SU-DHL-6 (cell line): ENCODE measurements around the gene C6orf132.

Experiments
- H2AFZ ChIP-seq: fragments of 200-600 bp; sonication (generic); 2 replicates; pipeline ENCODE4 v1.6.1; 2014; ENCODE audit warnings: low read depth, mild to moderate bottlenecking, moderate library complexity, mixed read lengths, antibody characterized with exemption, low read length; ENCODE audit not compliant: severe bottlenecking
- H3F3A ChIP-seq: fragments of 200-600 bp; shearing (Covaris generic); 2 replicates; pipeline ENCODE4 v1.6.0; 2016; ENCODE audit warnings: antibody characterized with exemption, mild to moderate bottlenecking; ENCODE audit not compliant: insufficient read depth
- H3K27ac ChIP-seq: fragments of 200-600 bp; sonication (generic); 2 replicates; pipeline ENCODE4 v1.5.1; 2016; ENCODE audit warnings: low read depth, mild to moderate bottlenecking, low read length, moderate library complexity, mixed read lengths
- H3K27me3 ChIP-seq: fragments of 200-600 bp; sonication (generic), shearing (Covaris generic); 2 replicates; pipeline ENCODE4 v1.6.0; 2014; ENCODE audit warnings: mild to moderate bottlenecking, low read length
- H3K36me3 ChIP-seq: fragments of 200-600 bp; sonication (generic); 2 replicates; pipeline ENCODE4 v1.6.1; 2014; ENCODE audit warnings: mild to moderate bottlenecking, low read length, mixed read lengths
- H3K4me2 ChIP-seq: fragments of 300-600, 200-600 bp; shearing (Covaris generic), sonication (generic); 2 replicates; pipeline ENCODE4 v1.6.0; 2014; ENCODE audit warnings: low read length, low read depth, mild to moderate bottlenecking; ENCODE audit not compliant: poor library complexity, severe bottlenecking
- H3K4me3 ChIP-seq: fragments of 200-600 bp; sonication (generic); 2 replicates; pipeline ENCODE4 v1.5.1; 2014; ENCODE audit warnings: antibody characterized with exemption, low read length, mild to moderate bottlenecking, mixed read lengths; ENCODE audit not compliant: insufficient read depth, poor library complexity, severe bottlenecking
- H3K79me2 ChIP-seq: fragments of 200-600 bp; sonication (generic); 2 replicates; pipeline ENCODE4 v1.6.1; 2014; ENCODE audit warnings: mild to moderate bottlenecking, low read length, moderate library complexity; ENCODE audit not compliant: insufficient read depth
- H3K9ac ChIP-seq: fragments of 200-600 bp; sonication (generic); 2 replicates; pipeline ENCODE4 v1.7.0; 2014; ENCODE audit warnings: mild to moderate bottlenecking, low read length
- H3K9me2 ChIP-seq: fragments of 200-600 bp; sonication (generic); replicated peaks from 2 replicates; pipeline ENCODE4 v1.6.1; 2014; ENCODE audit warnings: low read length; ENCODE audit not compliant: insufficient read depth
- H3K9me3 ChIP-seq: fragments of 200-600 bp; sonication (generic); 2 replicates; pipeline ENCODE4 v1.6.1; 2014; ENCODE audit warnings: low read length, mixed read lengths; ENCODE audit not compliant: insufficient read depth
- H4K20me1 ChIP-seq: fragments of 200-600 bp; sonication (generic); 2 replicates; pipeline ENCODE4 v1.6.1; 2014; ENCODE audit warnings: low read depth, mild to moderate bottlenecking, antibody characterized with exemption, low read length, moderate library complexity, mixed read lengths
- CTCF ChIP-seq: fragments of 200-600 bp; sonication (generic); IDR thresholded peaks from one replicate; pipeline ENCODE4 v1.5.1; 2017; ENCODE audit warnings: antibody characterized with exemption, mild to moderate bottlenecking, low read length, moderate library complexity; ENCODE audit not compliant: insufficient read depth, poor library complexity, severe bottlenecking
- EZH2phosphoT487 ChIP-seq: fragments of 200-600 bp; sonication (generic), shearing (Covaris generic); conservative IDR thresholded peaks from 2 replicates; pipeline ENCODE4 v1.6.1; 2018; ENCODE audit warnings: mild to moderate bottlenecking, antibody characterized with exemption, low read length, moderate library complexity, mixed read lengths

C6orf132 gene

GRCh38 chr6:42168650-42169049, 26.2 kb upstream of the C6orf132 start:
- H3F3A ChIP-seq = no peaks in the 10 kb centered on the region
- H3K79me2 ChIP-seq = no peaks in the 10 kb centered on the region
- H3K4me2 ChIP-seq = no peak overlapping the region
- H3K9ac ChIP-seq = no peak overlapping the region
- no peaks in the 10 kb centered on the region for H3K9me2 ChIP-seq
- no peak overlapping the region for H2AFZ ChIP-seq
- H3K4me3 ChIP-seq = no peak overlapping the region
- H3K27me3 ChIP-seq = no peaks in the 10 kb centered on the region
- H4K20me1 ChIP-seq = no peaks in the 10 kb centered on the region
- H3K27ac ChIP-seq = no peak overlapping the region
- no peaks in the 10 kb centered on the region for H3K36me3 ChIP-seq
- no peaks in the 10 kb centered on the region for H3K9me3 ChIP-seq
- TF ChIP-seq EZH2phosphoT487 = no peak
- no peak for TF ChIP-seq CTCF

DNA sequence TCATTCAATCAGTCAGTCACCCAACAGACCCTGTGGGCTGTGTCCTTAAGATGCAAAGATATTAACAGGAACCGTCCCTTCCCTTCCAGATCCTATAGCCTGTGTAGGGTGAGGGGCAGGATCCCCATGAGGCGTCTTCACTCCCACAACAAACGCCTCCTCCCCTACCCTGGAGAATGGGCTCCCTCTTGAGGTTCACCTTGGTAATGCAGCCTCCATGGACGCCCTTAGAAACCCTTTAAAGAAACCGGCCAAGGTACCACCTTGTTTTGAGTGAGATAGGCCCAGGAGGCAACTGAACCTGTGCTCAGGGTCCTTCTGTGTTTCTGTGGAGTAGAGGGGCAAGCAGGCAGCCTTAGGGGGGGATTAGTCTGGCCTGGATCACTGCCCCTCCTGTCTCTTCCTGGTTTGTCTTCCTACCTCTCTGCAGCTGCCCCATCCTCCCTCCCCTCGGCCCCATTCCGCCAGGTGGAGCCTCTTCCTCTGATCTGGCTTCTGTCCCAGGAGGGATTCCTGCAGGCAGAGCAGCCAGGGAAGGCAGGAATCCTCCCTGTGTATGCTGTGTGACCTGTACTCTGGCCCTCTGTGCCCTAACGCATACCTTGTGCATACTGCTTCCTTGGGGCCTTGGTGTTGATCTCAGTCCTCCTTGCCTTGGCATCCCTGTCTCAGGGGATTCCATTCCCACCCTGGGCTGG, 24.2 kb upstream of the C6orf132 start:
- Histone ChIP-seq H3K4me2 (no peak overlapping the region), H3K27me3 (no peaks in the 10 kb centered on the region), H3K4me3 (no peak overlapping the region), H2AFZ (no peak overlapping the region), H4K20me1 (no peaks in the 10 kb centered on the region), H3K79me2 (no peaks in the 10 kb centered on the region), H3K27ac (no peak overlapping the region), H3K36me3 (no peaks in the 10 kb centered on the region), H3K9me2 (no peaks in the 10 kb centered on the region), H3F3A (no peaks in the 10 kb centered on the region), H3K9ac (no peak overlapping the region), H3K9me3 (no peaks in the 10 kb centered on the region)
- TF ChIP-seq CTCF = peak; percentile 96
- no peak for TF ChIP-seq EZH2phosphoT487

DNA sequence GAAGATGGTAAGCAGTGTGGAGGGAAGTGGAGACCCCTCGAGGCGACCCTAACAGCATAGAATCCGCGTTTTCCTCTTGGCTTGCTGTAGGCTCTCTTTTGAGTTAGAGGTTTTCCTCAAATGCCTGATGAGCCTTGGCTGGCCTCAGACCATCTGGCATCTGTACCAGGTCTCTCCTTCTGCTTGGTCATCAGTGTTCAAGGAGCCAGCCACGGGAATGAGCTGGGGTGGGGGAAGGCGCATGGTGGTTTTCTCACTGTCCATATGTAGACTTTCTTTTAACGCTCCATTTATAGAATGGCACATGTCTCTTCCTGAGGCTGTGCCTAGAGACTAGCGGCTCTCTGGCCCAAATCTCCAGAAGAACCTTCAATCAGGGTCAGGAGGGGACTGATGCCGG, 22.6 kb upstream of the C6orf132 start:
- Histone ChIP-seq H3F3A (no peaks in the 10 kb centered on the region), H3K4me3 (no peak overlapping the region), H3K36me3 (no peaks in the 10 kb centered on the region), H4K20me1 (no peaks in the 10 kb centered on the region), H3K4me2 (no peak overlapping the region), H3K79me2 (no peaks in the 10 kb centered on the region), H3K9ac (no peak overlapping the region), H3K27ac (no peak overlapping the region), H2AFZ (no peak overlapping the region), H3K9me3 (no peaks in the 10 kb centered on the region), H3K9me2 (no peaks in the 10 kb centered on the region), H3K27me3 (no peaks in the 10 kb centered on the region)
- TF ChIP-seq CTCF (no peak), EZH2phosphoT487 (no peak)
